ENCODE data around the gene STARD8. TPM values are rescaled to one million over a fixed set of nuclear protein-coding genes. Genes with fewer than 3 reads are reported as not detected.
"Not testable (repeated sequence)": the region's sequence is repeated elsewhere in the genome, so short reads cannot be mapped to it uniquely, and the experiment has no call there.

STARD8 gene
- polyA plus RNA-seq, 6 donors from 2014 or later: not detected

DNA sequence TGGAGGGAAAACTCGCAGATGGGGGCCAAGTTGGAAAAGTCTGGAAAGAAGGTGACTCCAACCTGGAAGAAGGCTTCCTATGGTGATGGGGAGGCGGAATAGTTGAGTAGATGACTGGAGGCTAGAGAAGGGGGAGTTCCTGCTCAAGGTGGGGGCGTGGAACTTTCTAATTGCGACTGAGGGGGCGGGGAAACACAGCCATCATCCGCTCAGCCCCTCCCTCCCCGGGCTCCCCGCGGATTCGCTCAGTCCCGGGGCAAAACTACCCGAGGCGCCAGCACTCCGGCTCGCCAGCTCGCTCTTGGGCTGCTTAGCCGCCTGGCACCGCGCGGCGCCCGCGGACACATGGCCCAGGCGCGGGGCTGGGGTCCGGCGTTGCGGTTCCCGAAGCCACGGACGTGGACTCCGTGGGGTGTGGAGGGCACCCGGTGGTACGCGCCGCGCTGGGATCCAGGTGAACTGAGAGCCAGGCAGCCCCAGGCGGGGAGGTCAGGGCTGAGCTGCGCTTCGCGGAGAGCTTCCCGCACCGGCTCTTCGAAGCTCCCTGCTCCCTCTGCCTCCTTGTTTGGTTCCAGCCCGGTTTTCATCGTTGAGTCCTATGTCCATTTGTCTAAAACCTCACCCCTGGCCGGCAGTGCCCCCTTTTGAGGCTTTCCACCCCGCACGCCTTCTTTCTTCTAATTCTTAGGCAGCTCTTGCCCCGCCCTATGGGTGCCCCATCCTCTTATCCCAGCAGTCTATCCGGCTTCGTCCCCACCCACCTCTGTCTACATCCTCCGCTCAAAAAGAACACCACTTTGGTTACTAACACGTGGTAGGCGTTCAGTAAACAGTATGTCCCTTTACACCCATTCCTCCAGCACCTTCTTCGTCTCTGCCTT lies 38.9 kb downstream of the STARD8 start:
- peak overlapping the region in 1 of 6 donors; percentile 65 for H3K27ac Mint-ChIP-seq
- ATAC-seq (ENCODE audit: low read depth in 2 of 2) (no peak), DNase-seq (no peak)
- peaks cover 12 to 16% (median 14%) of the 10 kb centered on the region in 3 donors for H3K4me1 Mint-ChIP-seq
- H3K27me3 Mint-ChIP-seq: peaks cover 15 to 49% (median 27%) of the 10 kb centered on the region in 3 donors
- peak overlapping the region in 7 of 8 donors; percentile 46 to 76 (median 55) for H3K4me3 Mint-ChIP-seq
- no peaks in the 10 kb centered on the region for H3K36me3 Mint-ChIP-seq
- peaks cover 0 to 5% (median 0%) of the 10 kb centered on the region in 7 donors for H3K9me3 Mint-ChIP-seq

DNA sequence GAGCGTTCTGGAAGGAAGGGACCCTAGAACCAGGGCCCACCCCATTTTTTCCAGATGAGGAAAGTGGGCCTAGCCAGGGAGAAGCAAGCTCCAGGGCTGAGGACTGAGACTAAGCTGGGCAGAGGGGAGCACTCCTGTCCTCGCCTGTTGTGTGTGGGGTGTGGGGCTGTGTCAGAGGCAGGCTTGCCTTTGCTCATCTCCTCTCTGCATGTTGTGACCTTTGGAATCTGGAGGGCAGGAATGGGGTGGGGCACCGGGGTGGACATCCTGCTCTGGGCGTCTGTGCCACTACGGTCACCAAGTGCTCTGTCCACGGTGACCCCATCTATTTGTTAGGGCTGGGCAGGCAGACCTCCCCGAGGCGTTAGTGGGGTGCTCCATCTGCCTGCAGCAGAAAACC lies 41.5 kb downstream of the STARD8 start:
- H3K9me3 Mint-ChIP-seq; H3K36me3 Mint-ChIP-seq; ATAC-seq (ENCODE audit: low read depth in 2 of 2); H3K4me3 Mint-ChIP-seq; H3K27ac Mint-ChIP-seq; DNase-seq: not testable (repeated sequence)
- H3K27me3 Mint-ChIP-seq: peaks cover 10 to 35% (median 27%) of the 10 kb centered on the region in 3 donors
- peaks cover 12 to 14% (median 12%) of the 10 kb centered on the region in 3 donors for H3K4me1 Mint-ChIP-seq

- no peak overlapping the region for H3K4me3 Mint-ChIP-seq
- ATAC-seq (ENCODE audit: low read depth in 2 of 2) (no peak), DNase-seq (no peak)
- no peaks in the 10 kb centered on the region for H3K9me3 Mint-ChIP-seq
- H3K27me3 Mint-ChIP-seq: peaks cover 10 to 40% (median 33%) of the 10 kb centered on the region in 3 donors
- H3K27ac Mint-ChIP-seq: no peak overlapping the region
- peaks cover 6 to 11% (median 11%) of the 10 kb centered on the region in 3 donors for H3K4me1 Mint-ChIP-seq
- H3K36me3 Mint-ChIP-seq: no peaks in the 10 kb centered on the region
Measured at GRCh38 chrX:68690936-68691501, 43.6 kb downstream of the STARD8 start.

DNA sequence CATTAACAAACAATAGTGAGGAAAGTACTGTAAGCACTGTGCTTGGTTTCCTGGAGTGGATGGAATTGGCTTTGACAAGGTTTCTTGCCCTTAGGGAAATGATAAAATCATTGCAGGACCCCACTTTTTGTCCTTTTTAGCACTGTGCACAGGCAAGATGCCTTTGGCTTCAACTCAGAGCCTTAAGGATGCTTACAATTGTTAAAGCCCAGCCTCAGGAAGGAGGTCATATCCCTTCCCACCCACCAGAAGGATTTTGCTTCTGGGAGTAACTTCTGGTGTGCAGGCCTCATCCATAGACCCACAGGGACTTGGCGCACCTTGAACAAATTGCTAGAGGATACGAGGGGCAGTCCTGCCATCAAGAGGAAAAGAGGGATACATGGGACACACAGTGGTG lies 44.5 kb downstream of the STARD8 start:
- Mint-ChIP-seq H3K27ac (no peak overlapping the region), H3K27me3 (peaks cover 6 to 36% (median 31%) of the 10 kb centered on the region in 3 donors), H3K9me3 (no peaks in the 10 kb centered on the region), H3K4me3 (peak overlapping the region in 2 of 8 donors; percentile 12 to 48), H3K4me1 (peaks cover under 1 to 8% (median 7%) of the 10 kb centered on the region in 3 donors), H3K36me3 (no peaks in the 10 kb centered on the region)
- ATAC-seq (ENCODE audit: low read depth in 2 of 2) (no peak), DNase-seq (no peak)

- H3K27me3 Mint-ChIP-seq: peaks cover 0 to 30% (median 25%) of the 10 kb centered on the region in 3 donors
- ATAC-seq (ENCODE audit: low read depth in 2 of 2) (no peak), DNase-seq (no peak)
- peak overlapping the region in 4 of 8 donors; percentile 26 to 56 (median 40) for H3K4me3 Mint-ChIP-seq
- H3K4me1 Mint-ChIP-seq: peaks cover 0 to 7% (median 5%) of the 10 kb centered on the region in 3 donors
- no peaks in the 10 kb centered on the region for H3K9me3 Mint-ChIP-seq
- no peaks in the 10 kb centered on the region for H3K36me3 Mint-ChIP-seq
- no peak overlapping the region for H3K27ac Mint-ChIP-seq
Measured at GRCh38 chrX:68692651-68693050, 45.2 kb downstream of the STARD8 start.

GRCh38 chrX:68693481-68694434 lies 46.3 kb downstream of the STARD8 start:
- no peak for DNase-seq
- Mint-ChIP-seq H3K27ac (no peak overlapping the region), H3K4me3 (peak overlapping the region in 7 of 8 donors; percentile 51 to 74 (median 59)), H3K4me1 (peaks cover 0 to 7% (median 5%) of the 10 kb centered on the region in 3 donors), H3K9me3 (no peaks in the 10 kb centered on the region), H3K36me3 (no peaks in the 10 kb centered on the region), H3K27me3 (peaks cover 0 to 30% (median 22%) of the 10 kb centered on the region in 3 donors)
- no peak for ATAC-seq (ENCODE audit: low read depth in 2 of 2)

GRCh38 chrX:68694435-68695205 lies 47.2 kb downstream of the STARD8 start:
- Mint-ChIP-seq H3K27ac (no peak overlapping the region), H3K4me1 (peaks cover 0 to 7% (median 5%) of the 10 kb centered on the region in 3 donors), H3K36me3 (no peaks in the 10 kb centered on the region), H3K27me3 (peaks cover 0 to 35% (median 22%) of the 10 kb centered on the region in 3 donors), H3K4me3 (peak overlapping the region in 5 of 8 donors; percentile 57 to 74 (median 61)), H3K9me3 (peaks cover 0 to 2% (median 0%) of the 10 kb centered on the region in 7 donors)
- DNase-seq: no peak
- ATAC-seq (ENCODE audit: low read depth in 2 of 2): no peak

GRCh38 chrX:68695206-68695845 lies 47.9 kb downstream of the STARD8 start:
- H3K9me3 Mint-ChIP-seq: peaks cover 0 to 2% (median 0%) of the 10 kb centered on the region in 7 donors
- H3K27ac Mint-ChIP-seq: peak overlapping the region in 2 of 6 donors; percentile 33 to 37
- no peak for ATAC-seq (ENCODE audit: low read depth in 2 of 2)
- H3K36me3 Mint-ChIP-seq: no peaks in the 10 kb centered on the region
- H3K4me1 Mint-ChIP-seq: peaks cover 0 to 7% (median 5%) of the 10 kb centered on the region in 3 donors
- H3K4me3 Mint-ChIP-seq: peak overlapping the region in 1 of 8 donors; percentile 3
- H3K27me3 Mint-ChIP-seq: peaks cover 0 to 38% (median 17%) of the 10 kb centered on the region in 3 donors
- DNase-seq: no peak

- ATAC-seq (ENCODE audit: low read depth in 2 of 2) (no peak), DNase-seq (no peak)
- Mint-ChIP-seq H3K9me3 (peaks cover 0 to 2% (median 0%) of the 10 kb centered on the region in 7 donors), H3K27ac (no peak overlapping the region), H3K4me1 (peaks cover 0 to 7% (median 5%) of the 10 kb centered on the region in 3 donors), H3K27me3 (peaks cover 0 to 43% (median 17%) of the 10 kb centered on the region in 3 donors), H3K4me3 (no peak overlapping the region), H3K36me3 (no peaks in the 10 kb centered on the region)
Measured at GRCh38 chrX:68696267-68696990, 49.0 kb downstream of the STARD8 start.

DNA sequence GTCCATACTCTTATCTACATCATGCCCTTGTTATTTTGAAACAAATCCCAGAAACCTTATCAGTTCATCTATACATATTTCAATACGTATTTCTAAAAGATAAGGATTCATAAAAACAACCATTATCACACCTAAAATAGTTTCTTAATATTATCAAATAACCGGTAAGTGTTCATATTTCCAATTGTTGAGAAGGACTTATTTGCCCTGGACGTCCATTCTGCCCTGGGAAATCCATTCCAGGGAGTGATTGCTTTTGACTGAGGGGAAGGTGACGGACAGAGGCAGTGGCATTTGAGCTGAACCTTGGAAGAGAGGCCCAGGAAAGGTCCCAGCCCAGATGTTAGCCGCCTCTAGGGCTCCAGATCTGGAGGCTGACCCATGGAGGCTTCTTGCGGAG lies 49.6 kb downstream of the STARD8 start:
- DNase-seq: no peak
- Mint-ChIP-seq H3K27me3 (peaks cover 0 to 44% (median 17%) of the 10 kb centered on the region in 3 donors), H3K36me3 (no peaks in the 10 kb centered on the region), H3K27ac (no peak overlapping the region), H3K9me3 (peaks cover 0 to 2% (median 0%) of the 10 kb centered on the region in 7 donors), H3K4me3 (no peak overlapping the region), H3K4me1 (peaks cover 0 to 7% (median 5%) of the 10 kb centered on the region in 3 donors)
- no peak for ATAC-seq (ENCODE audit: low read depth in 2 of 2)

DNA sequence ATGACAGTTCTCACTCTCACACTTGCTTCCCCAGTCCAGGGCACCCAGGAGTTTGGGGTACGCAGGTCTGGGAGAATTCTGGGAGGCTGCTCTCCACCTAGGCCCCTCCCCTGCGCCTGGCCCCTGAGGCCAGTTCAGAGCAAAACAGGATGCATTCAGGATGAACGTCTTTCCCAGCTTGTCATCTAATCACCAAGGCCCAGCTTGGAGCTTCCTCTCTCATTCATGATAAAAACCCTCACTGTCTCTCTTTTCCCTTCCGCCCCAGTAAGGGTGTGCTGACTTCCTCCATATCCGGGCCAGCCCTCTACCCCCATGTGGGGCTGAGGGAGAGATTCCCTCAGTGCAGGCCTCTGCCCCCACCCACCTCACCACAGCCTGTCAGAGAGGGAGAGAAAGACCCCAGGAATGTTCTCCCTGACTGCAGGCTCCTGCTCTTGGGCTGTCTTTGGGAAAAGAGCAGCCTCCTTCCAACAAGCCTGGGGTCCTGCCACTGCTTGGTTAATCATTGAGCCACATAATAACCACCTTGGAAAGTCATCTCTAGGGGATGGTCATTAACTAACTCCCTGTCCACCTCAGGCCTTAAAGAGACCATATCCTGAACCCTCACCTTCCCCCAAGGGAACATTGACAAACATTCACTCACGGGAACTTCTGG lies 50.1 kb downstream of the STARD8 start:
- peaks cover 0 to 44% (median 17%) of the 10 kb centered on the region in 3 donors for H3K27me3 Mint-ChIP-seq
- DNase-seq: no peak
- ATAC-seq (ENCODE audit: low read depth in 2 of 2): no peak
- no peak overlapping the region for H3K27ac Mint-ChIP-seq
- H3K9me3 Mint-ChIP-seq: peaks cover 0 to 2% (median 0%) of the 10 kb centered on the region in 7 donors
- no peak overlapping the region for H3K4me3 Mint-ChIP-seq
- no peaks in the 10 kb centered on the region for H3K36me3 Mint-ChIP-seq
- peaks cover 0 to 7% (median 5%) of the 10 kb centered on the region in 3 donors for H3K4me1 Mint-ChIP-seq
